WERI-Rb-1 (cell line): Measurements from ENCODE around the gene FAM89A.

Source experiments
- DNase-seq: peaks from one replicate; pipeline ENCODE4 v3.0.0-alpha.2; 2020
- H3K27ac ChIP-seq: fragments of 250-450 bp; sonication (Bioruptor Pico); 2 replicates; pipeline ENCODE4 v1.5.1; 2020; ENCODE audit warnings: mild to moderate bottlenecking, moderate library complexity
- H3K27me3 ChIP-seq: fragments of 250-450 bp; sonication (Bioruptor Pico); 2 replicates; pipeline ENCODE4 v1.5.1; 2021; ENCODE audit warnings: mild to moderate bottlenecking, low read depth, moderate library complexity; ENCODE audit not compliant: insufficient read depth, severe bottlenecking
- H3K36me3 ChIP-seq: fragments of 250-450 bp; sonication (Bioruptor Pico); 2 replicates; pipeline ENCODE4 v1.5.1; 2020; ENCODE audit warnings: mild to moderate bottlenecking, moderate library complexity
- H3K4me3 ChIP-seq: 2 replicates; pipeline ENCODE4 v1.5.1; 2011; ENCODE audit warnings: low read depth, mild to moderate bottlenecking, control low read depth, low read length
- H3K9me3 ChIP-seq: fragments of 250-450 bp; sonication (Bioruptor Pico); 2 replicates; pipeline ENCODE4 v1.5.1; 2021; ENCODE audit warnings: mild to moderate bottlenecking, moderate library complexity; ENCODE audit not compliant: severe bottlenecking
- CTCF ChIP-seq: IDR thresholded peaks from 2 replicates; pipeline ENCODE4 v1.5.1; 2011; ENCODE audit warnings: low read depth, mild to moderate bottlenecking, control low read depth, inconsistent platforms, low read length

The FAM89A gene

GRCh38 chr1:230975636-230976035 lies 64.4 kb downstream of the FAM89A start:
- no peak overlapping the region for H3K27ac ChIP-seq
- TF ChIP-seq CTCF: no peak
- DNase-seq: peak; percentile 24

DNA sequence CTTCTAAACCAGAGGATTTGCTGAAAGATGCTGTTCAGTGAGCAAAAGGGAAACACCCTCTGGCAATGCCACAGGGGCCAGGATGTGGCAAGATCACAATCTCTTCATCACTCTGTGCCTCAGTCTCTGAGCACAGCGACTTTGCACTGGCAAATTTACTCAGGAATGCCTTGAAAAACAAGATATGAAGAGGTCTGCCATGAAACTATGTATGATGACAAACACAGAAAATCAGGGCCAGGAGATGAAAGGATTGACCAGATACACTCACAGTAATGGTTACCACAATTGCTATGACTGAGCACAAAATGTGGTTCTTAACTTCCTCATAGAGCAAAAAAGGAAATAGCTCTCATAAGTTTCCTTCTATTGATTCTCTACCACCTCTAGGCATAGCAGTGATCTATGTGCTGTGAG lies 67.2 kb downstream of the FAM89A start:
- Histone ChIP-seq H3K4me3 (no peak overlapping the region), H3K27ac (no peak overlapping the region), H3K27me3 (no peaks in the 10 kb centered on the region), H3K36me3 (peaks cover 5% of the 10 kb centered on the region), H3K9me3 (no peaks in the 10 kb centered on the region)
- DNase-seq: no peak
- TF ChIP-seq CTCF: no peak

More at GRCh38 chr1:230975636-230976035, 64.4 kb downstream of the FAM89A start:
- Histone ChIP-seq H3K4me3 (no peak overlapping the region), H3K27me3 (no peaks in the 10 kb centered on the region), H3K36me3 (peaks cover 5% of the 10 kb centered on the region), H3K9me3 (no peaks in the 10 kb centered on the region)

GRCh38 chr1:230971771-230972170 lies 68.3 kb downstream of the FAM89A start:
- no peak for TF ChIP-seq CTCF
- no peak for DNase-seq
- Histone ChIP-seq H3K36me3 (peaks cover 5% of the 10 kb centered on the region), H3K9me3 (no peaks in the 10 kb centered on the region), H3K27me3 (no peaks in the 10 kb centered on the region), H3K4me3 (no peak overlapping the region), H3K27ac (no peak overlapping the region)

- Histone ChIP-seq H3K27me3 (no peaks in the 10 kb centered on the region), H3K4me3 (no peak overlapping the region), H3K36me3 (no peaks in the 10 kb centered on the region), H3K9me3 (no peaks in the 10 kb centered on the region), H3K27ac (no peak overlapping the region)
- DNase-seq: no peak
- TF ChIP-seq CTCF: no peak
Observed at GRCh38 chr1:230970432-230970831, 69.6 kb downstream of the FAM89A start.
